Measurements from ENCODE around the gene PTBP1. TPM values are rescaled to one million over a fixed set of nuclear protein-coding genes. Genes with fewer than 3 reads are reported as not detected.
"Not testable (repeated sequence)": the region's sequence is repeated elsewhere in the genome, so short reads cannot be mapped to it uniquely, and the experiment has no call there.

The PTBP1 gene
- total RNA-seq, 2 donors from 2014 or later, result 49.4 to 73.9 TPM

DNA sequence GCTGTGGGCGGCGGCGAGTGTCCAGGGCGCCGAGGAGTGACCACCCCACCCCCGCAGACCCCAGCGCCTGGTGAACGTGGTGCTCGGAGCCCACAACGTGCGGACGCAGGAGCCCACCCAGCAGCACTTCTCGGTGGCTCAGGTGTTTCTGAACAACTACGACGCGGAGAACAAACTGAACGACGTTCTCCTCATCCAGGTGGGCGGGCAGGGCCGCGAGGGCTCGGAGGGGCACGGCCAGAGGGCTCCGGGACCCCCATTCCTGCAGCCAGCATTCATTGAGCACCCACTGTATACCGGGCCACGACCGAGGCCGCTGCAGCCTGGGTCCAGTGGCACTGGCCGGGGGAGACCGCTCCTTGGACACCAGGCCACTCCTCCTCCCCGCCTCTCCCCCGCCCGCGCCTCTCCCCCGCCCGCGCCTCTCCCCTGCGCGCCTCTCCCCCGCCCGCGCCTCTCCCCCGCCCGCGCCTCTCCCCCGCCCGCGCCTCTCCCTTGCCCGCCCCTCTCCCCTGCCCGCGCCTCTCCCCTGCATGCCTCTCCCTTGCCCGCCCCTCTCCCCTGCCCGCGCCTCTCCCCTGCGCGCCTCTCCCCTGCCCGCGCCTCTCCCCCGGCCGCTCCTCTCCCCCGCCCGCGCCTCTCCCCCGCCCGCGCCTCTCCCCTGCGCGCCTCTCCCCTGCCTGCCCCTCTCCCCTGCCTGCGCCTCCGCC, 46.7 kb downstream of the PTBP1 start:
- Histone ChIP-seq H3K36me3 (no peaks in the 10 kb centered on the region), H3K4me3 (peak overlapping the region in 1 of 2 donors; percentile 42), H3K27ac (no peak overlapping the region), H3K9me3 (no peaks in the 10 kb centered on the region), H3K4me1 (peaks cover 0 to 23% of the 10 kb centered on the region in 2 donors), H3K27me3 (peaks cover 0 to 8% of the 10 kb centered on the region in 2 donors)
- no peak for DNase-seq (ENCODE audit: low spot score)
- TF ChIP-seq, protein P1, sequence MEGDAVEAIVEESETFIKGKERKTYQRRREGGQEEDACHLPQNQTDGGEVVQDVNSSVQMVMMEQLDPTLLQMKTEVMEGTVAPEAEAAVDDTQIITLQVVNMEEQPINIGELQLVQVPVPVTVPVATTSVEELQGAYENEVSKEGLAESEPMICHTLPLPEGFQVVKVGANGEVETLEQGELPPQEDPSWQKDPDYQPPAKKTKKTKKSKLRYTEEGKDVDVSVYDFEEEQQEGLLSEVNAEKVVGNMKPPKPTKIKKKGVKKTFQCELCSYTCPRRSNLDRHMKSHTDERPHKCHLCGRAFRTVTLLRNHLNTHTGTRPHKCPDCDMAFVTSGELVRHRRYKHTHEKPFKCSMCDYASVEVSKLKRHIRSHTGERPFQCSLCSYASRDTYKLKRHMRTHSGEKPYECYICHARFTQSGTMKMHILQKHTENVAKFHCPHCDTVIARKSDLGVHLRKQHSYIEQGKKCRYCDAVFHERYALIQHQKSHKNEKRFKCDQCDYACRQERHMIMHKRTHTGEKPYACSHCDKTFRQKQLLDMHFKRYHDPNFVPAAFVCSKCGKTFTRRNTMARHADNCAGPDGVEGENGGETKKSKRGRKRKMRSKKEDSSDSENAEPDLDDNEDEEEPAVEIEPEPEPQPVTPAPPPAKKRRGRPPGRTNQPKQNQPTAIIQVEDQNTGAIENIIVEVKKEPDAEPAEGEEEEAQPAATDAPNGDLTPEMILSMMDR (IDR thresholded peaks at IDR 0.05), result no peak

DNA sequence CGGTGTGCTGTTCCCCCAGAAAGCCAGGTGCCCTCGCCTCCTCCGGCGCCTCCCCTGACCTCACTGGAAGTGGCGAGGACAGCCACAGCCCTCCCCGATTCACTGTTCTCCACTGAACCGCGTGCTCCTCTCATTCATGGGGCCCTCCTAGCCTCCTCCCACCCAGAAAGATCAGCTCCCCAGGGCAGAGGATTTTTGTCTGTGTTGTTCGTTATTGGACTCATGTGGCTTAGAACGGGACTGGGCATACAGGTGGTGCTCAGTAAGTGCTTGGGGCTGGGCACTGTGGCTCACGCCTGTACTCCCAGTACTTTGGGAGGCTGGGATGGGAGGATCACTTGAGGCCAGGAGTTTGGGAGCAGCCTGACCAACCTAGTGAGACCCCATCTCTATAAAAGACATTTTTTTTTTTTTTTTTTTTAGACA, 47.3 kb downstream of the PTBP1 start:
- Histone ChIP-seq H3K9me3 (no peaks in the 10 kb centered on the region), H3K27me3 (peaks cover 0 to 8% of the 10 kb centered on the region in 2 donors), H3K27ac (no peak overlapping the region), H3K36me3 (no peaks in the 10 kb centered on the region), H3K4me3 (no peak overlapping the region), H3K4me1 (peaks cover 0 to 23% of the 10 kb centered on the region in 2 donors)
- TF ChIP-seq, protein P1 (IDR thresholded peaks at IDR 0.05), result no peak
- no peak for DNase-seq (ENCODE audit: low spot score)

DNA sequence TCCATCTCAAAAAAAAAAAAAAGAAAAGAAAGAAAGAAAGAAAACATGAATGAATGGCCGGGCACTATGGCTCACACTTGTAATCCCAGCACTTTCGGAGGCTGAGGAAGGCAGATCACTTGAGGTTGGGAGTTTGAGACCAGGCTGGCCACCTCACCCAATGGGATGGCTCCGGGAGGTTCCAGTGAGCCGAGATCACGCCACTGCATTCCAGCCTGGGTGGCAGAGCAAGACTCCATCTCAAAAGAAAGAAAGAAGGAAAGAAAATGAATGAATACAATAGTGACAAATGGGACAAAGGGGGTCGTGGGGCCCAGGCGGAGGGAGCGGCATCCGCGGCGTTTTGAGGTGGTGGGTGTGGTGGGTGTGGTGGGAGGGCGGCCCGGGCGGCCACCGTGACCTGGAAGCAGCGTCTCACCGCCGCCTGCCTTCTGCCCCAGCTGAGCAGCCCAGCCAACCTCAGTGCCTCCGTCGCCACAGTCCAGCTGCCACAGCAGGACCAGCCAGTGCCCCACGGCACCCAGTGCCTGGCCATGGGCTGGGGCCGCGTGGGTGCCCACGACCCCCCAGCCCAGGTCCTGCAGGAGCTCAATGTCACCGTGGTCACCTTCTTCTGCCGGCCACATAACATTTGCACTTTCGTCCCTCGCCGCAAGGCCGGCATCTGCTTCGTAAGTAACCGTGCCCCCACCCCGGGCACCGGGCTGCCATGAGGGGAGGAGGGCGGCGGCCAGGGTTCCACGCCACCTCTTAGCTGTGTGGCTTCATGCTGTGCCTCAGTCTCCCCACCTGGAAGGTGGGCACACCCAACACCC, 48.7 kb downstream of the PTBP1 start:
- peaks cover 0 to 27% of the 10 kb centered on the region in 2 donors for H3K4me1 ChIP-seq
- TF ChIP-seq, protein P1 (IDR thresholded peaks at IDR 0.05), result no peak
- H3K27ac ChIP-seq, result no peak overlapping the region
- H3K4me3 ChIP-seq, result no peak overlapping the region
- H3K27me3 ChIP-seq, result peaks cover 0 to 8% of the 10 kb centered on the region in 2 donors
- no peaks in the 10 kb centered on the region for H3K36me3 ChIP-seq
- no peaks in the 10 kb centered on the region for H3K9me3 ChIP-seq
- no peak for DNase-seq (ENCODE audit: low spot score)

DNA sequence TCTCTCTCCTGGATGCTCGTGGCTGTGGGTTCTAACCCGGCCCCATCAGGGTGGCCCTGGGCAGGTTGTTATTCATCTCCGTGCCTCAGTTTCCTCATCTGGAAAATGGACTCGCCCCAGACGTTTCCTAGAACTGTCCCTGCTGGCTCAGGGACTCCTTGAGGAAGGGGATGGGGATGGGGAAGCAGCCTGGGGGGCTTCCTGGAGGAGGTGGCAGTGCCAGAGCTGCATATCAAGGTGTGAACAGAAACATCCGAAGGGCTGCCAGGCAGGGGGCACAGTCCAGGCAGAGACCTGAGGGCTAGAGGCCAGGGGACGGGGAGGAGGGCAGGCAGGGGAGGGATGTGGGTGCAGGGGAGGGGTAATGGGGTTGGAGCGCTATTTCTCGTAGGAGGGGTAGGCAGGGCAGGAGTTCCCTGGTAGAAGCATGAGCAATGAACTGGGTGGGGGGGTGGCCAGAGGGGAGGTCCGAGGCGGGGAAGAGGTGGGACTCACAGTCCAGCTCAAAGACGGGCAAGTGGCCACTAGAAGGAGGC, 51.2 kb downstream of the PTBP1 start:
- Histone ChIP-seq H3K27me3 (peaks cover 0 to 12% of the 10 kb centered on the region in 2 donors), H3K27ac (peak overlapping the region; percentile 23 to 41), H3K36me3 (no peaks in the 10 kb centered on the region), H3K9me3 (no peaks in the 10 kb centered on the region), H3K4me3 (no peak overlapping the region), H3K4me1 (peaks cover 0 to 30% of the 10 kb centered on the region in 2 donors)
- TF ChIP-seq, protein P1 (IDR thresholded peaks at IDR 0.05), result no peak
- no peak for DNase-seq (ENCODE audit: low spot score)

DNA sequence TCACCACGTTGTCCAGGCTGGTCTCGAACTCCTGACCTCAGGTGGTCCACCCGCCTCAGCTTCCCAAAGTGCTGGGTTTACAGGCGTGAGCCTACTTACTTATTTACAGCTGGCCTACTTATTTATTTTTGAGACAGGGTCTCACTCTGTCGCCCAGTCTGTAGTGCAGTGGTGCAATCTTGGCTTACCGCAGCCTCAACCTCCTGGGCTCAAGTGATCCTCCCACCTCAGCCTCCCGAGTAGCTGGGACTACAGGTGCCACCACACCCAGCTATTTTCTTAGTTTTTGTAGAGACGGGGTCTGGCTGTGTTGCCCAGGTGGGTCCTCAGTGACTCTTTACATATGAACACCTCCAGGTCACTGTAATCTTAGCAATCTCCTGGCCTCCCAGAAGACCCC, 51.9 kb downstream of the PTBP1 start:
- H3K36me3 ChIP-seq; H3K9me3 ChIP-seq; H3K27ac ChIP-seq; DNase-seq (ENCODE audit: low spot score); H3K27me3 ChIP-seq; H3K4me3 ChIP-seq: not testable (repeated sequence)
- H3K4me1 ChIP-seq, result peaks cover 0 to 23% of the 10 kb centered on the region in 2 donors

Data from right atrium auricular region (tissue), 2 donors.